Measurements from ENCODE around the gene CADPS.

Gene CADPS

GRCh38 chr3:62368705-62369475, 506.3 kb downstream of the CADPS start:
- DNase-seq = no peak

DNA sequence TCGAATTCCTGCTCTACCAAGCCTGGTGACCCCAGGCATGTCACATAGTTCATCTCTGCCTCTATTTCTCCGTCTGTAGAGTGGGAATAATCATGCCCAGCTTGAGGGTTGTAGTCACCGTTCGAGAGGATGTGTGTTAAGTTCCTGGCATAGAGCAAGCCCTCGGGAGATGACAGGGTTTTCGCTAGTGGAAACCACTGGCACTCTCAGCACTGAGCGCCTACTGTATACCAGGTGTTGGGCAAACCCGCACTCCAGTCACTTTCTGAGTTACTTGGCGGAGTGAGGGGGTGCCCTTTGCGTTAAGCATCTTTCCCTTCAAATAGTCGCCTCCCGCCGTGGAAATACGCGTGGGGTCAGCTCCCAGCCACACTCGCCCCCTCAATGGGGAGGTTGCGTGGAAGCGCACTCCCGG, 506.9 kb downstream of the CADPS start:
- DNase-seq = no peak

DNA sequence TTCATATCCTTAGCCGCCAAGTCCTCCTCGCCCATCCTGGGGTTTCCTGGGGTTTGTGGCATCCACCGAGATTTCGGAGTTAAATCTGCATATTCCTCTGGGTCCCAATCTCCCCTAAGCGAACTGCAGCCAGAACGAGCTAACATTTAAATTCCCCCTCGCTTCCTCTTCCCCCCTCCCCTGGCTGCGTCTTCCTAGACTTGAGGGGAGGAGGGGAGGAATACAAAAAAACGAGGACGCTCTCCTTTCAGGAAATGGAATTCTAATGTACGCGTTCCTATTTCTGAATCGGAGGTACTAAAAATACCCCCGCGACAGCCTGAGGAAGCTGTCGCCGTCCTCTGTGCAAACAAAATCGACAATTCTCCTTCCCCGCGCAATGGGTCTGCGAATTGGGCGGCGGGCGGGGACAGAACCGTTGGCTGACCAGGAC, 507.4 kb downstream of the CADPS start:
- no peak for DNase-seq

GRCh38 chr3:62366126-62366484, 509.1 kb downstream of the CADPS start:
- DNase-seq = no peak

DNA sequence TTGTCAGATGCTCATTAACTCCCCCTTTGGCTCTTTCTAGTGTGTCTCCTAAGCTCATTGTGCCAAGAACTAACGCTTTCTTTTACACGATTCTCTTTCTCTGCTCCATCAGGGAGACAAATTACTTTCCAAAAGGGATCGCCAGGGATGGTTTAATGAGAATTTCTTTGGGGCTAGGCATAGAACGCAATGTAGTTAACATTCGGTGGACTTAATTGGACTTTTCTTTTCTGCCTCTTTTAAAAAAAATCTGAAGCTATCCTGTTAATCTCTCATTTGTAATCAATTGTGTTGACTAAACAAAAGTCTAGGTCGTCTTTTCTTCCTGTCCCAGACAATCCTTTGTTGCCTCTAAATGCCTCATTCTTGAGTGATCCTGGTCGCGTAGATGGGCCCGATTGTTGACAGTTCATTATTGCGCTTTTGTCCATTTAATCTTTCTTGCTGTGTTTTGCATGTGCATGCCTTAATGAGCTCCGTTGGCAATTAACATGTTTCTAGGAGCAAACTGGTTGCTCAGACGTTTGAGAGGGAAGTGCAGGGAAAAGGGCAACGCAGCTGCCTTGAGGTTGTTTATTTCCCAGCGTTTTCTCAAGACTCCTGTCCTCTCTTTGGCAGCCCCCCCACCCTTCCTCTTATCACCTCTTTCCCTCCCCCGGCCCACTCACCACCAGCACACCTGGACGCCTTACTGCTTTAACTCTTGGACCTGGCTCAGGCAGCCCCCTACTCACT, 509.7 kb downstream of the CADPS start:
- no peak for DNase-seq

GRCh38 chr3:62364191-62364590, 511.0 kb downstream of the CADPS start:
- DNase-seq = no peak

DNA sequence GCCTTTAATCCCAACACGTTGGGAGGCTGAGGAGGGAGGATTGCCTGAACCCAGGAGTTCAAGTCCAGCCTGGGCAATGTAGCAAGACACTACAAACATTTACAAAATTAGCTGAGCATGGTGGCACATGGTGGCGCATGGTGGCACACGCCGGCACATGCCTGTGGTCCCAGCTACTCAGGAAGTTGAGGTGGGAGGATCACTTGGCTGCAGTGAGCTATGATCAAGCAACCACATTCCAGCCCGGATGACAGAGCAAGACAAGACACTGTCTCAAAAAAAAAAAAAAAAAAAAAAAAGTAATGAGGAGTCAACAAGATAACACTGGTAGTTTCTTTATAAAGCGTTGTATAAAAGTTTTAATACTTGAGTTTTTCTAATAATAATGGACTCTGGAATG, 511.9 kb downstream of the CADPS start:
- no peak for DNase-seq

- DNase-seq = no peak
These were observed 513.4 kb downstream of the CADPS start for GRCh38 chr3:62361824-62362223.

DNA sequence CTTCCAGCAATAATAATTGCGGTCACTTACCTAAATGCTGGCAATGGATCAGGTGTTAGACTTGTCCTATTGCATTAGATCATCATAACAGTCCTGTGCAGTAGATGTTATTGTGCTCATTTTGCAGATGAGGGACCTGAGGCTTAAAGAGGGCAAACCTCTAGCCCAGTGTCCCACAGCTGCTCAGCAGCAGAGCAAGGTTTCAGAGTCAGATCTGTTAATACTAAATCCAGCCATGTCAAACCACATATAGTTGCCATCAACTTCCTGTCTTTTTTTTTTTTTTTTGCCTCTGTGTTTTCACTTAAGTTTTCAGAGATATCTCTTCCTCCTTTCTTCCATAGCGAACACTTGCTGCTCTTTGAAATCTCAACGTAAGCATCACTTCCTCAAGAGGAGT, 514.0 kb downstream of the CADPS start:
- DNase-seq = no peak

GRCh38 chr3:62359531-62359930, 515.7 kb downstream of the CADPS start:
- no peak for DNase-seq

DNA sequence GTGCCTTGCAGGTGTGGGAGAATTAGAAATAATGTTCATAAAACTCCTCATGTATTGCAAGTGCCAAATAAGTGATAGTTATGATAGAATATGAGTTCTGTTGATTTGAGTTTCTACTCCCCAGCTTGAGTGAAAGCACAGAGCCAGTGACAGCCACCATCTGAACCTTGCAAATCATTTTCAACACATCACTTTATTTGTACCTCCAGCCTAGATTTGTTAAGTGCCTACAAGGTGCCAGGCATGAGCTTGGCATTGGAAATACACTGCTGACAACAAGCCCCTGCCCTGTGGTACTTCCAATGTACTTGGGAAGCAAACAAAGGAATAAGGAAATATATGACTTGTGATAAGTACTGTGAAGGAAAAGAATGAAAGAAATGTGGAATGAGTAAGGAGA, 518.9 kb downstream of the CADPS start:
- no peak for DNase-seq

GRCh38 chr3:62355703-62356102, 519.5 kb downstream of the CADPS start:
- DNase-seq = no peak

Measured in DMS153 (cell line).